ENCODE data around the gene POLH.

GRCh38 chr6:43657221-43657802, 81.3 kb downstream of the POLH start:
- TF ChIP-seq CTCF (conservative IDR thresholded peaks at IDR 0.05; ENCODE audit: low read depth in 2 of 2): peak in 1 of 2 experiments; percentile 26; a peak in 2 of 4 replicates
- TF ChIP-seq JUNB (IDR thresholded peaks at IDR 0.05; ENCODE audit: unreplicated experiment): no peak
- TF ChIP-seq EZH2 (IDR thresholded peaks at IDR 0.05; ENCODE audit: low read depth, unreplicated experiment): no peak
- no peak for TF ChIP-seq POLR2AphosphoS5 (IDR thresholded peaks at IDR 0.05; ENCODE audit: low read depth)
- TF ChIP-seq, protein P1, sequence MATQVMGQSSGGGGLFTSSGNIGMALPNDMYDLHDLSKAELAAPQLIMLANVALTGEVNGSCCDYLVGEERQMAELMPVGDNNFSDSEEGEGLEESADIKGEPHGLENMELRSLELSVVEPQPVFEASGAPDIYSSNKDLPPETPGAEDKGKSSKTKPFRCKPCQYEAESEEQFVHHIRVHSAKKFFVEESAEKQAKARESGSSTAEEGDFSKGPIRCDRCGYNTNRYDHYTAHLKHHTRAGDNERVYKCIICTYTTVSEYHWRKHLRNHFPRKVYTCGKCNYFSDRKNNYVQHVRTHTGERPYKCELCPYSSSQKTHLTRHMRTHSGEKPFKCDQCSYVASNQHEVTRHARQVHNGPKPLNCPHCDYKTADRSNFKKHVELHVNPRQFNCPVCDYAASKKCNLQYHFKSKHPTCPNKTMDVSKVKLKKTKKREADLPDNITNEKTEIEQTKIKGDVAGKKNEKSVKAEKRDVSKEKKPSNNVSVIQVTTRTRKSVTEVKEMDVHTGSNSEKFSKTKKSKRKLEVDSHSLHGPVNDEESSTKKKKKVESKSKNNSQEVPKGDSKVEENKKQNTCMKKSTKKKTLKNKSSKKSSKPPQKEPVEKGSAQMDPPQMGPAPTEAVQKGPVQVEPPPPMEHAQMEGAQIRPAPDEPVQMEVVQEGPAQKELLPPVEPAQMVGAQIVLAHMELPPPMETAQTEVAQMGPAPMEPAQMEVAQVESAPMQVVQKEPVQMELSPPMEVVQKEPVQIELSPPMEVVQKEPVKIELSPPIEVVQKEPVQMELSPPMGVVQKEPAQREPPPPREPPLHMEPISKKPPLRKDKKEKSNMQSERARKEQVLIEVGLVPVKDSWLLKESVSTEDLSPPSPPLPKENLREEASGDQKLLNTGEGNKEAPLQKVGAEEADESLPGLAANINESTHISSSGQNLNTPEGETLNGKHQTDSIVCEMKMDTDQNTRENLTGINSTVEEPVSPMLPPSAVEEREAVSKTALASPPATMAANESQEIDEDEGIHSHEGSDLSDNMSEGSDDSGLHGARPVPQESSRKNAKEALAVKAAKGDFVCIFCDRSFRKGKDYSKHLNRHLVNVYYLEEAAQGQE (IDR thresholded peaks at IDR 0.05; ENCODE audit: unreplicated experiment): no peak
- no peak for TF ChIP-seq ETS1 (IDR thresholded peaks at IDR 0.05)
- no peak for TF ChIP-seq EZH2phosphoT487 (IDR thresholded peaks at IDR 0.05; ENCODE audit: unreplicated experiment)
- TF ChIP-seq NANOG (IDR thresholded peaks at IDR 0.05; ENCODE audit: borderline replicate concordance): no peak
- no peak for TF ChIP-seq STAT1 (IDR thresholded peaks at IDR 0.05; ENCODE audit: unreplicated experiment)
- TF ChIP-seq CREB1 (CRISPR knock-in tag; IDR thresholded peaks at IDR 0.05; ENCODE audit: low read depth): no peak
- no peak for TF ChIP-seq ZNF114 (CRISPR knock-in tag; IDR thresholded peaks at IDR 0.05)

Data from GM23338 (cell line).